Endodermal cell (in vitro differentiated cells): Measurements from ENCODE around the gene GBGT1. TPM values are rescaled to one million over a fixed set of nuclear protein-coding genes. Genes with fewer than 3 reads are reported as not detected.

Source experiments
- DNase-seq: peaks from one replicate; pipeline ENCODE4 v3.0.0-alpha.2; 2017
- H3K27ac ChIP-seq: 2 replicates; pipeline ENCODE4 v1.5.1; 2013; ENCODE audit warnings: mild to moderate bottlenecking, low read depth, low read length, moderate library complexity
- H3K27me3 ChIP-seq: 2 replicates; pipeline ENCODE4 v1.6.1; 2013; ENCODE audit warnings: mild to moderate bottlenecking, low read length, moderate library complexity; ENCODE audit not compliant: insufficient read depth, control insufficient read depth, poor library complexity, severe bottlenecking
- H3K36me3 ChIP-seq: 2 replicates; pipeline ENCODE4 v1.7.0; 2013; ENCODE audit warnings: mild to moderate bottlenecking, low read length, moderate library complexity; ENCODE audit not compliant: control insufficient read depth, insufficient read depth
- H3K4me1 ChIP-seq: one replicate; pipeline ENCODE4 v1.7.0; 2013; ENCODE audit warnings: low read length; ENCODE audit not compliant: control insufficient read depth, insufficient read depth
- H3K4me3 ChIP-seq: 2 replicates; pipeline ENCODE4 v1.5.1; 2013; ENCODE audit warnings: mild to moderate bottlenecking, low read length, moderate library complexity
- H3K9ac ChIP-seq: 2 replicates; pipeline ENCODE4 v1.6.1; 2013; ENCODE audit warnings: mild to moderate bottlenecking, low read length, moderate library complexity; ENCODE audit not compliant: poor library complexity, severe bottlenecking; ENCODE audit errors: extremely low read depth
- H3K9me3 ChIP-seq: 2 replicates; pipeline ENCODE4 v1.6.1; 2013; ENCODE audit warnings: mild to moderate bottlenecking, low read length, moderate library complexity; ENCODE audit not compliant: control insufficient read depth
- H3K27ac Mint-ChIP-seq: 2 replicates; pipeline ENCODE4 v1.8.0; 2020; ENCODE audit warnings: mixed read lengths
- H3K27me3 Mint-ChIP-seq: 2 replicates; pipeline ENCODE4 v1.8.0; 2021; ENCODE audit warnings: mild to moderate bottlenecking, mixed read lengths; ENCODE audit not compliant: insufficient read depth
- H3K36me3 Mint-ChIP-seq: 2 replicates; pipeline ENCODE4 v1.8.0; 2020; ENCODE audit warnings: low read depth, mixed read lengths
- H3K4me1 Mint-ChIP-seq: 2 replicates; pipeline ENCODE4 v1.8.0; 2020; ENCODE audit warnings: mixed read lengths
- H3K4me3 Mint-ChIP-seq: 2 replicates; pipeline ENCODE4 v1.8.0; 2020; ENCODE audit warnings: mild to moderate bottlenecking, moderate library complexity, mixed read lengths
- H3K9me3 Mint-ChIP-seq: 2 replicates; pipeline ENCODE4 v1.8.0; 2020; ENCODE audit warnings: mild to moderate bottlenecking, mixed read lengths
- CTCF ChIP-seq: fragments of 200-600 bp; sonication (generic); conservative IDR thresholded peaks from 2 replicates; pipeline ENCODE4 v1.5.0; 2021; ENCODE audit warnings: antibody characterized with exemption, mild to moderate bottlenecking
- WGBS, 2 experiments: methylation state at CpG; one replicate each; pipeline versions ENCODE4 v1.1.5 to v1.1.7; 2013; ENCODE audit warnings: missing lambda C conversion rate in 2 of 2, mixed read lengths in 1 of 2; ENCODE audit not compliant: insufficient coverage in 1 of 2, insufficient read length in 1 of 2; 5-methylcytosine and 5-hydroxymethylcytosine counted together
- total RNA-seq, 2 donors: library from RNA; stranded (reverse); fragmentation: NEBNext Ultra II Directional in 1 of 2; extraction: Animal tissue kit (Norgen Biotek cat#: 25700) in 1 of 2; gene quantifications; 2 replicates in 1 of 2; 3 replicates in 1 of 2; pipeline ENCODE4 v1.2.1, GENCODE V29; 2021

The GBGT1 gene
- total RNA-seq, 2 donors from 2014 or later, result 28.2 to 29.1 TPM

- Histone ChIP-seq H3K9ac (no peak overlapping the region), H3K27ac (no peak overlapping the region), H3K4me3 (no peak overlapping the region), H3K9me3 (no peaks in the 10 kb centered on the region), H3K4me1 (no peaks in the 10 kb centered on the region), H3K36me3 (no peaks in the 10 kb centered on the region), H3K27me3 (peaks cover 8% of the 10 kb centered on the region)
- Mint-ChIP-seq H3K4me3 (no peak overlapping the region), H3K9me3 (no peaks in the 10 kb centered on the region), H3K4me1 (no peaks in the 10 kb centered on the region), H3K27ac (no peak overlapping the region), H3K27me3 (peaks cover 41% of the 10 kb centered on the region), H3K36me3 (no peaks in the 10 kb centered on the region)
- WGBS, 2 experiments, result 88 to 91% methylated on average over 9 to 14 of the region's 14 CpGs
- TF ChIP-seq CTCF, result no peak
- DNase-seq, result no peak
Measured at GRCh38 chr9:133202688-133203453, 39.2 kb upstream of the GBGT1 start.

- Mint-ChIP-seq H3K27ac (no peak overlapping the region), H3K27me3 (peaks cover 39% of the 10 kb centered on the region), H3K4me3 (no peak overlapping the region), H3K36me3 (no peaks in the 10 kb centered on the region), H3K4me1 (no peaks in the 10 kb centered on the region), H3K9me3 (no peaks in the 10 kb centered on the region)
- Histone ChIP-seq H3K9me3 (no peaks in the 10 kb centered on the region), H3K4me3 (no peak overlapping the region), H3K36me3 (no peaks in the 10 kb centered on the region), H3K27me3 (peaks cover 8% of the 10 kb centered on the region), H3K27ac (no peak overlapping the region), H3K9ac (no peak overlapping the region), H3K4me1 (no peaks in the 10 kb centered on the region)
- no peak for DNase-seq
- no peak for TF ChIP-seq CTCF
- WGBS, 2 experiments, result 72 to 77% methylated on average over 8 to 11 of the region's 11 CpGs
Measured at GRCh38 chr9:133202145-133202513, 38.4 kb upstream of the GBGT1 start.

- no peak overlapping the region for H3K4me3 Mint-ChIP-seq
- H3K36me3 ChIP-seq, result no peaks in the 10 kb centered on the region
- H3K27ac Mint-ChIP-seq, result no peak overlapping the region
- no peaks in the 10 kb centered on the region for H3K36me3 Mint-ChIP-seq
- TF ChIP-seq CTCF, result no peak
- H3K4me1 ChIP-seq, result no peaks in the 10 kb centered on the region
- no peak overlapping the region for H3K27ac ChIP-seq
- H3K9ac ChIP-seq, result no peak overlapping the region
- H3K9me3 Mint-ChIP-seq, result no peaks in the 10 kb centered on the region
- H3K4me1 Mint-ChIP-seq, result no peaks in the 10 kb centered on the region
- H3K9me3 ChIP-seq, result no peaks in the 10 kb centered on the region
- WGBS, 2 experiments, result 79 to 89% methylated on average over 11 to 13 of the region's 13 CpGs
- H3K27me3 Mint-ChIP-seq, result peaks cover 44% of the 10 kb centered on the region
- no peak overlapping the region for H3K4me3 ChIP-seq
- peaks cover 8% of the 10 kb centered on the region for H3K27me3 ChIP-seq
- no peak for DNase-seq
Measured at GRCh38 chr9:133201424-133202144, 37.9 kb upstream of the GBGT1 start.
